GM18505 (cell line): ENCODE results near the gene ARL10.
A peak's percentile ranks its signal among the peaks of the same experiment; 100 is the strongest.

Experiments used
- ATAC-seq: cut with Tn5 transposase; IDR thresholded peaks from one replicate; pipeline ENCODE4 v1.9.1; 2021; ENCODE audit not compliant: unreplicated experiment
- POLR2A ChIP-seq: IDR thresholded peaks from 4 replicates; pipeline ENCODE4 v1.6.1; 2011; ENCODE audit warnings: borderline replicate concordance; ENCODE audit not compliant: insufficient read depth, insufficient read length; ENCODE audit errors: extremely low read depth

The ARL10 gene

GRCh38 chr5:176352116-176352878, 13.0 kb upstream of the ARL10 start:
- ATAC-seq = no peak
- TF ChIP-seq POLR2A = no peak

- no peak for ATAC-seq
- TF ChIP-seq POLR2A = no peak
Measured at GRCh38 chr5:176353533-176353932, 11.8 kb upstream of the ARL10 start.

GRCh38 chr5:176355400-176356178, 9.7 kb upstream of the ARL10 start:
- ATAC-seq = no peak
- no peak for TF ChIP-seq POLR2A

- TF ChIP-seq POLR2A = no peak
- no peak for ATAC-seq
Measured at GRCh38 chr5:176356179-176356566, 9.1 kb upstream of the ARL10 start.

- ATAC-seq = no peak
- no peak for TF ChIP-seq POLR2A
Measured at GRCh38 chr5:176359658-176360057, 5.6 kb upstream of the ARL10 start.

GRCh38 chr5:176360894-176361436, 4.3 kb upstream of the ARL10 start:
- ATAC-seq = peak; percentile 10
- no peak for TF ChIP-seq POLR2A

GRCh38 chr5:176361437-176362232, 3.7 kb upstream of the ARL10 start, which contains the start of gene KIAA1191:
KIAA1191 (minus strand) TSS chr5:176361764; CDS start chr5:176359508, 2,256 bp downstream.
- peak; percentile 98 for TF ChIP-seq POLR2A
- peak; percentile 86 for ATAC-seq

GRCh38 chr5:176362233-176362490, 3.1 kb upstream of the ARL10 start:
- ATAC-seq = peak; percentile 5
- TF ChIP-seq POLR2A = no peak

- ATAC-seq = no peak
- peak; percentile 73 for TF ChIP-seq POLR2A
Measured at GRCh38 chr5:176364765-176365350, 429 bp upstream of the ARL10 start.

GRCh38 chr5:176366232-176366894, 1.1 kb downstream of the ARL10 start:
- no peak for ATAC-seq
- TF ChIP-seq POLR2A = no peak

- ATAC-seq = no peak
- TF ChIP-seq POLR2A = no peak
Measured at GRCh38 chr5:176368726-176369125, 3.4 kb downstream of the ARL10 start.

- no peak for ATAC-seq
- no peak for TF ChIP-seq POLR2A
Measured at GRCh38 chr5:176369934-176370711, 4.8 kb downstream of the ARL10 start.
